Measurements from ENCODE around the gene MLPH. TPM values are rescaled to one million over a fixed set of nuclear protein-coding genes. Genes with fewer than 3 reads are reported as not detected.

Gene MLPH
- total and polyA plus RNA-seq, 2 of the 13 experiments (the other 11 are each of a cell fraction or from before 2014, with no cell fraction given) = 0.12 TPM; not detected in 1

GRCh38 chr2:237601453-237602116 lies 114.5 kb downstream of the MLPH start (continued):
- TF ChIP-seq AHDC1 (CRISPR knock-in tag; IDR thresholded peaks at IDR 0.05; ENCODE audit: borderline replicate concordance) (peak; percentile 76), E2F1 (CRISPR knock-in tag; IDR thresholded peaks at IDR 0.05) (no peak), ZNF782 (CRISPR knock-in tag; IDR thresholded peaks at IDR 0.05; ENCODE audit: borderline replicate concordance) (0 out of 2 replicates have a peak, but pooled peaks have one; percentile 27), MAX (IDR thresholded peaks at IDR 0.05) (peak; percentile 58; the same call in 1 of the 2 replicates), XBP1 (CRISPR knock-in tag; IDR thresholded peaks at IDR 0.05) (no peak), ELK4 (CRISPR knock-in tag; IDR thresholded peaks at IDR 0.05; ENCODE audit: borderline replicate concordance) (no peak), ZSCAN22 (CRISPR knock-in tag; IDR thresholded peaks at IDR 0.05) (peak; percentile 70; the same call in 1 of the 2 replicates), ZNF460 (CRISPR knock-in tag; IDR thresholded peaks at IDR 0.05; ENCODE audit: borderline replicate concordance) (no peak), ZNF180 (CRISPR knock-in tag; IDR thresholded peaks at IDR 0.05; ENCODE audit: borderline replicate concordance, low read depth) (no peak), ZBTB34 (CRISPR knock-in tag; IDR thresholded peaks at IDR 0.05) (peak; percentile 98), MXD4 (CRISPR knock-in tag; IDR thresholded peaks at IDR 0.05) (0 out of 2 replicates have a peak, but pooled peaks have one; percentile 19), ZNF720 (CRISPR knock-in tag; IDR thresholded peaks at IDR 0.05) (no peak), ZNF629 (CRISPR knock-in tag; conservative IDR thresholded peaks at IDR 0.05) (0 out of 2 replicates have a peak, but pooled peaks have one; percentile 57), ZNF263 (CRISPR knock-in tag; IDR thresholded peaks at IDR 0.05) (0 out of 2 replicates have a peak, but pooled peaks have one; percentile 32), FLYWCH1 (CRISPR knock-in tag; IDR thresholded peaks at IDR 0.05) (no peak)
